ACC112 (cell line): ENCODE measurements around the gene DAGLA.
A peak's percentile ranks its signal among the peaks of the same experiment; 100 is the strongest.

ENCODE experiments used
- H2AFZ ChIP-seq: fragments of 200-600 bp; sonication (generic); one replicate; pipeline ENCODE4 v1.6.0; 2017; ENCODE audit warnings: antibody characterized with exemption, low read length; ENCODE audit not compliant: unreplicated experiment
- H3K27ac ChIP-seq: fragments of 200-600 bp; sonication (generic); 2 replicates; pipeline ENCODE4 v1.5.1; 2014; ENCODE audit warnings: low read depth, mild to moderate bottlenecking, antibody characterized with exemption, low read length, moderate library complexity
- H3K27me3 ChIP-seq: fragments of 200-600 bp; sonication (generic); 2 replicates; pipeline ENCODE4 v1.6.1; 2014; ENCODE audit warnings: mild to moderate bottlenecking, antibody characterized with exemption, low read length, moderate library complexity, mixed read lengths; ENCODE audit not compliant: insufficient read depth
- H3K36me3 ChIP-seq: fragments of 200-600 bp; sonication (generic); 2 replicates; pipeline ENCODE4 v1.6.1; 2016; ENCODE audit warnings: mild to moderate bottlenecking, antibody characterized with exemption, low read length, moderate library complexity, mixed read lengths; ENCODE audit not compliant: insufficient read depth
- H3K4me1 ChIP-seq: fragments of 200-600 bp; sonication (generic); one replicate; pipeline ENCODE4 v1.6.1; 2016; ENCODE audit warnings: low read length, mixed read lengths; ENCODE audit not compliant: insufficient read depth, unreplicated experiment, control insufficient read depth
- H3K4me3 ChIP-seq: fragments of 200-600 bp; sonication (generic); 2 replicates; pipeline ENCODE4 v1.5.1; 2014; ENCODE audit warnings: mild to moderate bottlenecking, low read depth, low read length
- H3K79me2 ChIP-seq: fragments of 200-600 bp; sonication (generic); one replicate; pipeline ENCODE4 v1.6.0; 2016; ENCODE audit warnings: low read length; ENCODE audit not compliant: control insufficient read depth, unreplicated experiment, insufficient read depth

The DAGLA gene

DNA sequence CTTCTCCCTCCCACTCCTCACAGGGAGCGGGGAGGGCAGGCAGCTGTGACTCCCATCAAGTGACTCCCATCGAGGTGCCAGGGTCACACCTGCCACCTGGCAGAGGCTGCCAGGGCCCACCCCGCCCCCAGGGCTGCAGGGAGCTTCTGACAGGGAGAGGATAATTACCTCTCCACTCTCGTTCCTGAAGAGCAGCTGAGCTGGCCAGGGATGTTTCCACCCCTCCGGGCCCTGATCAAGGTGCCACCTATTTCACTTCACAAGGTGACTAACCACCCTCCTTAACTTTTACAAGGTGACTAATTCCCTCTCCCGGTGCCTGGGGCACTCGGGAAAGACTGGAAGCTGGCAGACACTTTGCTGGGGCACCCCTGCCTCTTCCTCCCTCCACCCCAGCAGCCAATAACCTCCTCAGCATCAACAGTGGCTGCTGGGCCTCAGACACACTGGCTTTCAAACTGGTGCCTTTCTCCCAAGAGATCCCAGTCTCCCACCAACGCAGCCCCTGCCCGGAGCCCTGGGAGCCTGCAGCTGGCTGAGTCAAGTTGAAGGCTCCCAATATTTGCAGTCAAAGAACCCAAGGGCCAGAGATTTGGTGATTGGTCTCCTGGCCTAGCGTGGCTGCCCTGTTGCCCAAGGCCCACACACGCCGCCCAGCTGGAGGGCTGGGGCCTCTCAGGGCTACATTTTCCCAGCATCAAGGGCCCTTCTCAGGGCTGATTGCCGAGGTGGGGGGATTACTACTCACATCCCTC is 50.2 kb downstream of the DAGLA start:
- no peaks in the 10 kb centered on the region for H3K36me3 ChIP-seq
- H3K4me3 ChIP-seq: no peak overlapping the region
- no peak overlapping the region for H3K27ac ChIP-seq
- no peaks in the 10 kb centered on the region for H3K27me3 ChIP-seq
- no peak overlapping the region for H2AFZ ChIP-seq
- no peaks in the 10 kb centered on the region for H3K79me2 ChIP-seq
- peaks cover 28% of the 10 kb centered on the region for H3K4me1 ChIP-seq

- Histone ChIP-seq H2AFZ (no peak overlapping the region), H3K27me3 (no peaks in the 10 kb centered on the region), H3K27ac (no peak overlapping the region), H3K4me1 (peaks cover 21% of the 10 kb centered on the region), H3K4me3 (no peak overlapping the region), H3K79me2 (no peaks in the 10 kb centered on the region), H3K36me3 (no peaks in the 10 kb centered on the region)
Observed at GRCh38 chr11:61731211-61731951, 51.2 kb downstream of the DAGLA start.

GRCh38 chr11:61731952-61732675 is 51.9 kb downstream of the DAGLA start:
- Histone ChIP-seq H3K36me3 (no peaks in the 10 kb centered on the region), H3K4me1 (peaks cover 21% of the 10 kb centered on the region), H3K4me3 (no peak overlapping the region), H3K79me2 (no peaks in the 10 kb centered on the region), H2AFZ (no peak overlapping the region), H3K27me3 (no peaks in the 10 kb centered on the region), H3K27ac (no peak overlapping the region)

- Histone ChIP-seq H3K79me2 (no peaks in the 10 kb centered on the region), H3K4me3 (no peak overlapping the region), H3K27me3 (no peaks in the 10 kb centered on the region), H2AFZ (peak overlapping the region; percentile 40), H3K4me1 (peaks cover 21% of the 10 kb centered on the region), H3K27ac (no peak overlapping the region), H3K36me3 (no peaks in the 10 kb centered on the region)
Observed at GRCh38 chr11:61732705-61733104, 52.5 kb downstream of the DAGLA start.

DNA sequence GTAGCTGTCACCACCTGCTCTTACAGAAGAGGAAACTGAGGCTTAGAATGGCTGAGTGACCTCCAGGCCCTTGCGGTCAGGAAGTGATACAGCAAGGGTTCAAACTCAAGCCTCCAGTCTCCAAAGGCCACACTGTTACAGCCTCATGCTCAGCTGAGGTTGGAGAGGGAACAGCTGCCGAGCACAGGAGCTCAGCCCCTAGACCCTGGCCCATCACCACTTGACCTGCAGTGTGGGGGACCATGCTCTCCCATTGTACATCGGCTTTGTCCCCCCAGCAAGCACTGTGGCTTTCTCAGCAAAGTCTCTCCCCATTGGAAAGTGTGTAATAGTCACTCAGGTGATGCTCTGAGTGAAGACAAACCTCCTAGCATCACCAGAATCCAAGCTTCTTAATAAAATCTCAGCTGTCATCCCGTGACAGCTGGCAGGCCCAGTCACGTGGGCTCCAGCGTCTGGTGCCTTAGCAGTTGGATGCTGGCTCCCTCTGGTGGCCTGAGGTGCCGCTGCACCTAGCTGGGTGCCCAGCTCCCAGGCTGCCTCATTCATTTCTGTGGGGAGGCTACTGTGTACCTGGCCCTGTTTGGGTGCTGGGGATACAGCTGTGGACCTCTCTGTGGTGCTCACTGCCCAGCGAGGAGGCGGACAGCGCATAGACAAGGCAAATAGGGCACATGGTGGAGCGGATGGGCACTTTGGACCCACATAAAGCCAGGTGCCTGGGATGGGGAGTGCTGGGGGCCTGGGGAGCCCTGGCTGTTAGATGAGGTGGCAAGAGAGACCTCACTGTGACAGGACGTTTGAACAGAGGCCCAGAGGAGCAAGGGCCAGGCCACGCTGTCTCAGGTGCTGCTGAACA is 53.2 kb downstream of the DAGLA start:
- Histone ChIP-seq H3K4me1 (peaks cover 19% of the 10 kb centered on the region), H2AFZ (peak overlapping the region; percentile 40), H3K79me2 (no peaks in the 10 kb centered on the region), H3K27me3 (no peaks in the 10 kb centered on the region), H3K36me3 (no peaks in the 10 kb centered on the region), H3K4me3 (no peak overlapping the region), H3K27ac (no peak overlapping the region)

GRCh38 chr11:61734767-61735166 is 54.6 kb downstream of the DAGLA start:
- Histone ChIP-seq H3K27me3 (no peaks in the 10 kb centered on the region), H3K79me2 (no peaks in the 10 kb centered on the region), H3K4me1 (peaks cover 11% of the 10 kb centered on the region), H2AFZ (no peak overlapping the region), H3K36me3 (no peaks in the 10 kb centered on the region), H3K27ac (no peak overlapping the region), H3K4me3 (no peak overlapping the region)

DNA sequence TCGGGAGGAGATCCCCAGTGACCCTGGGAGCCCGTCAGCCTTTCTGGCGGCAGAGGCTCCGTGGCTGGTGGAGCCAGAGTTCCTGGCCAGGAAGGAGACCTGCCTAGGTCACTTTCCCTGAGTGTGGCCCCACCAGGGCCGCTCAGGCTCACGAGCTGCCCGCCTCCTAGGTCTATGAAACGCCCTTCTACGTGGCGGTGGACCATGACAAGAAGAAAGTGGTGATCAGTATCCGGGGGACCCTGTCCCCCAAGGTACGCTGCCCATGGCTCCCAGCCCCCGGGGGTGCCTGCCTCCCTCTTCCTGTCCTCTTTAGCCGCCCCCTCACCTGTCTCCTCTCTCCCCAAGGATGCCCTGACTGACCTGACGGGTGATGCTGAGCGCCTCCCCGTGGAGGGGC is 55.2 kb downstream of the DAGLA start:
- Histone ChIP-seq H3K79me2 (no peaks in the 10 kb centered on the region), H3K27me3 (no peaks in the 10 kb centered on the region), H3K4me1 (peaks cover 11% of the 10 kb centered on the region), H3K27ac (no peak overlapping the region), H3K4me3 (no peak overlapping the region), H2AFZ (no peak overlapping the region), H3K36me3 (no peaks in the 10 kb centered on the region)

DNA sequence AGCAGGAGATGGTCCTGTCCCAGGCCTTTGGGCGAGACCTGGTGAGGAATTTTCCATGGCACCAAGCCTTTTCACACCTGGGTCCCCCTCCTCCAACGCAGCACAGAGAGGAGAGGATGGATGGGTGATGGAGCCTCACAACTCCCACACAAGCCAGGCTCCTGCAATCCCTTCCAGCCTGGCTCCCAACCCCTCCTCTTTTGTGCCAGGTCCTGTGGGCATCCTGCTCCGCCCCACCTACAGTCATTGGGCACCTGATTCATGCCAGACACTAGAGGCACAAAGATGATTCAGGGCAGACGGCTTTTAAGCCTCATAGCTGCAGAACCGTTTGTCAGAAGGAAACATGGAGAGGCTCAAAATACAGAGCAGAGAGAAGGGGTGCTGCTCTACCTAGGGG is 56.1 kb downstream of the DAGLA start:
- Histone ChIP-seq H3K36me3 (no peaks in the 10 kb centered on the region), H3K4me1 (peaks cover 11% of the 10 kb centered on the region), H3K27me3 (no peaks in the 10 kb centered on the region), H3K27ac (no peak overlapping the region), H2AFZ (no peak overlapping the region), H3K4me3 (no peak overlapping the region), H3K79me2 (no peaks in the 10 kb centered on the region)

- H3K27me3 ChIP-seq: no peaks in the 10 kb centered on the region
- H3K4me3 ChIP-seq: no peak overlapping the region
- no peaks in the 10 kb centered on the region for H3K79me2 ChIP-seq
- peaks cover 11% of the 10 kb centered on the region for H3K4me1 ChIP-seq
- no peak overlapping the region for H3K27ac ChIP-seq
- H2AFZ ChIP-seq: no peak overlapping the region
- no peaks in the 10 kb centered on the region for H3K36me3 ChIP-seq
Observed at GRCh38 chr11:61737131-61737530, 56.9 kb downstream of the DAGLA start.
